ENCODE data around the gene AMACR. TPM values are rescaled to one million over a fixed set of nuclear protein-coding genes. Genes with fewer than 3 reads are reported as not detected.

AMACR gene
- total RNA-seq = 9.4 and 13.4 TPM in 2 replicates

GRCh38 chr5:34007621-34008600 lies at the start of gene AMACR:
Gene AMACR (minus strand): TSS chr5:34008050. CDS start chr5:34008019, 31 bp downstream.

GRCh38 chr5:34043099-34043876 lies 35.4 kb upstream of the AMACR start, which contains the start of gene C1QTNF3:
Gene C1QTNF3 (minus strand): TSS chr5:34043213. CDS start chr5:34043125, 88 bp downstream.

GRCh38 chr5:33984671-33985124 lies 23.2 kb downstream of the AMACR start, which contains the start of gene SLC45A2:
Gene SLC45A2 (minus strand): TSS chr5:33984693. CDS start chr5:33984583, 110 bp downstream.

GRCh38 chr5:33936381-33937016 lies 71.4 kb downstream of the AMACR start, which contains the start of gene RXFP3:
Gene RXFP3 (plus strand): TSS chr5:33936386. CDS start chr5:33936741, 355 bp downstream.

Other genes with a start within 250 kb of the AMACR start
- gene ADAMTS12, start 116.1 kb downstream of the AMACR start, total RNA-seq = 2.2 and 2.4 TPM in 2 replicates
- gene RXFP3, start 71.7 kb downstream of the AMACR start, total RNA-seq = not detected in 2 replicates
- gene SLC45A2, start 23.4 kb downstream of the AMACR start, total RNA-seq = 0.11 TPM in 1 of 2 replicates, not detected in the other
- 1.1 and 1.4 TPM in 2 replicates for gene C1QTNF3, start 35.2 kb upstream of the AMACR start, total RNA-seq